Measurements from ENCODE around the gene OPCML.

- TF ChIP-seq EZH2 (IDR thresholded peaks at IDR 0.05; ENCODE audit: low read length, unreplicated experiment), result no peak
- no peak for TF ChIP-seq CTCF (conservative IDR thresholded peaks at IDR 0.05; ENCODE audit: low read depth, low read length)
- TF ChIP-seq EZH2phosphoT487 (IDR thresholded peaks at IDR 0.05; ENCODE audit: borderline replicate concordance, low read length), result no peak
Observed at GRCh38 chr11:133388260-133388659, 144.0 kb downstream of the OPCML start.

All from PC-3 (cell line).